SKM-1 (cell line): ENCODE measurements around the gene BGLAP.

ENCODE experiments used
- DNase-seq: peaks from one replicate; lab custom pipeline; 2025; ENCODE audit not compliant: unreplicated experiment; lab: John Stamatoyannopoulos, UW

Gene BGLAP

DNA sequence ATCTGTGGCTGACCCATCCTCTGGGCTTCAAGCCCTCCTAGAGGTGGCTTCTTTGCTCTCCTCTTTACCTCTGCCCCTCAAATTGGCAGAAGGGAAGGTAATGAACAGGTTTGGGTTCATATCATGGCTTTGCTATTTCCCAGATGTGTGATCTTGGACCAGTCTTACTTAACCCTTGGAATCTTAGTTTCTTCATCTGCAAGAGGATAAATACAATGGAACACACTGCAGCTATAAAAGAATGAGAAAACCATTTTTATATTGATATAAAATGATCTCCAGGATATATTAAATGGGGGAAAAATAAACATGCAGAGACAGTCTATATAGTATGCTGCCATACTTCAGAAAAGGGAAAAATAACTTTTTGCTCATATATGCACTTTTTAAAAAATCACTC, 47.9 kb downstream of the BGLAP start:
- no peak for DNase-seq

DNA sequence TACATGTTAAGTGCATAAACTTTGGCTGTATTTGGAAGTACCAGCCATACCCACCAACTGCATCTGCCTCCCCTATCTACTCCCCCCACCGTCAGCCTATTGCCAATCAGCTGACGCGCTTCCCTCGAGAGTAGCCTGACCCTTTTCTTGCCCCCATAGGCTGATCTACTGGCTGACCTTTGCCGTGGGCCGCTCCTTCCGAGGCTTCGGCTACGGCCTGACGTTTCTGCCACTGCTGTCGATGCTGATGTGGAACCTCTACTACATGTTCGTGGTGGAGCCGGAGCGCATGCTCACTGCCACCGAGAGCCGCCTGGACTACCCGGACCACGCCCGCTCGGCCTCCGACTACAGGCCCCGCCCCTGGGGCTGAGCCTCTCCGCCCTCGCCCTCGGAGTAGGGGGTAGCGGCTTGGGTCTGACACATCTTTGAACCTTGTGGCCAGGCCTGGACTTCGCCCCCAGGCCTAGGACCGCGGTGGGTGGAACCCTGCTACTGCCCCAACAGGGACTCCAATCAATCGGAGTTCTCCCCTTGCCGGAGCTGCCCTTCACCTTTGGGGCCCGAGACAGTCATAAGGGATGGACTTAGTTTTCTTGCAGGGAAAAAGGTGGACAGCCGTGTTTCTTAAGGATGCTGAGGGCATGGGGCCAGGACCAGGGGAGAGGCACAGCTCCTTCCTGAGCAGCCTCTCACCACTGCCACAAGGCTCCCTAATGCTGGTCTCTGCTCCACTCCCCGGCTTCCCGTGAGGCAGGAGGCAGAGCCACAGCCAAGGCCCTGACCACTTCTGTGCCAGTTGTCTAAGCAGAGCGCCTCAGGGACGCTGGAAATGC, 49.5 kb downstream of the BGLAP start:
- no peak for DNase-seq
